ENCODE data around the gene SND1.

- TF ChIP-seq CTCF (IDR thresholded peaks at IDR 0.05) (no peak), POLR2A (IDR thresholded peaks at IDR 0.05) (no peak)
Measured at GRCh38 chr7:127885843-127886242, 233.8 kb downstream of the SND1 start.

Measured in right lobe of liver (tissue), 4 donors.